Cardiac muscle cell (in vitro differentiated cells and primary cell): ENCODE measurements around the gene SNURF. TPM values are rescaled to one million over a fixed set of nuclear protein-coding genes. Genes with fewer than 3 reads are reported as not detected.

Experiments used
- DNase-seq, 2 donors: peaks; one replicate each; pipeline versions ENCODE4 v3.0.0 to v3.0.0-alpha.2; 2010 to 2017; ENCODE audit warnings: low read depth in 1 of 2, low spot score in 1 of 2
- H3K27ac ChIP-seq: fragments of 200-600 bp; sonication (generic); 2 replicates; pipeline ENCODE4 v1.5.1; 2016
- H3K27me3 ChIP-seq: fragments of 200-600 bp; sonication (generic); 2 replicates; pipeline ENCODE4 v1.6.0; 2016; ENCODE audit warnings: control low read depth
- H3K36me3 ChIP-seq: fragments of 200-600 bp; sonication (generic); 2 replicates; pipeline ENCODE4 v1.5.1; 2016; ENCODE audit warnings: control low read depth
- H3K4me1 ChIP-seq: fragments of 200-600 bp; sonication (generic); 2 replicates; pipeline ENCODE4 v1.8.1; 2017; ENCODE audit warnings: low read depth, mild to moderate bottlenecking, mixed run types
- H3K4me3 ChIP-seq: fragments of 200-600 bp; sonication (generic); 2 replicates; pipeline ENCODE4 v1.5.1; 2016; ENCODE audit warnings: mild to moderate bottlenecking
- H3K9me3 ChIP-seq: fragments of 200-600 bp; sonication (generic); 2 replicates; pipeline ENCODE4 v1.5.1; 2017; ENCODE audit warnings: low read depth, mild to moderate bottlenecking, control low read depth
- polyA plus RNA-seq: library from polyadenylated mRNA; unstranded; fragments of >200 nt; fragmentation: Nextera tagmentation; extraction: Ambion mirVana; gene quantifications from 2 replicates; pipeline ENCODE4 v1.2.1, GENCODE V29; 2016
- total RNA-seq: library from RNA; depleted of rRNA; stranded (reverse); fragments of >200 nt; gene quantifications from 2 replicates; pipeline ENCODE4 v1.2.3, GENCODE V29; 2016
- TF ChIP-seq, protein P1 (sequence below): IDR thresholded peaks from 2 replicates; pipeline ENCODE4 v1.5.1; 2012; ENCODE audit warnings: low read depth, mild to moderate bottlenecking, low read length

The SNURF gene
- total and polyA plus RNA-seq, 2 experiments from 2014 or later, result 11.2 to 13.5 TPM

DNA sequence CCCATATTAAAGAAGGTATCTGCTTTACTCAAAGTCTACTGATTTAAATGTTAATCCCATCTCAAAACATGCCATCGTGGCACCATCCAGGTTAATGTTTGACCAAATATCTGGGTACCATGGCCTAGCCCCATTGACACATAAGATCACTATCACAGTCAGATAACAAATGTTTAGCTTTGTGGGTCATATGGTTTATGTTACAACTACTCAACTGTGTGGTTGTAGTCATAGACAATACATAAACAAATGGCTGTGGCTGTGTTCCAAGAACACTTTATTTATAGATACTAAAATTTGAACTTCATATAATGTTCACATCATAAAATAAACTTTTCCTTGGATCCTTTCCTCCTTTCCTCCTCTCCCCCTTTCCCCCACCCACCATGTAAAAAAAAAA is 9.8 kb upstream of the SNURF start:
- TF ChIP-seq, protein P1, sequence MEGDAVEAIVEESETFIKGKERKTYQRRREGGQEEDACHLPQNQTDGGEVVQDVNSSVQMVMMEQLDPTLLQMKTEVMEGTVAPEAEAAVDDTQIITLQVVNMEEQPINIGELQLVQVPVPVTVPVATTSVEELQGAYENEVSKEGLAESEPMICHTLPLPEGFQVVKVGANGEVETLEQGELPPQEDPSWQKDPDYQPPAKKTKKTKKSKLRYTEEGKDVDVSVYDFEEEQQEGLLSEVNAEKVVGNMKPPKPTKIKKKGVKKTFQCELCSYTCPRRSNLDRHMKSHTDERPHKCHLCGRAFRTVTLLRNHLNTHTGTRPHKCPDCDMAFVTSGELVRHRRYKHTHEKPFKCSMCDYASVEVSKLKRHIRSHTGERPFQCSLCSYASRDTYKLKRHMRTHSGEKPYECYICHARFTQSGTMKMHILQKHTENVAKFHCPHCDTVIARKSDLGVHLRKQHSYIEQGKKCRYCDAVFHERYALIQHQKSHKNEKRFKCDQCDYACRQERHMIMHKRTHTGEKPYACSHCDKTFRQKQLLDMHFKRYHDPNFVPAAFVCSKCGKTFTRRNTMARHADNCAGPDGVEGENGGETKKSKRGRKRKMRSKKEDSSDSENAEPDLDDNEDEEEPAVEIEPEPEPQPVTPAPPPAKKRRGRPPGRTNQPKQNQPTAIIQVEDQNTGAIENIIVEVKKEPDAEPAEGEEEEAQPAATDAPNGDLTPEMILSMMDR, result no peak
- no peak overlapping the region for H3K4me3 ChIP-seq
- no peaks in the 10 kb centered on the region for H3K36me3 ChIP-seq
- DNase-seq, result no peak
- no peaks in the 10 kb centered on the region for H3K27me3 ChIP-seq
- H3K9me3 ChIP-seq, result no peaks in the 10 kb centered on the region
- no peaks in the 10 kb centered on the region for H3K4me1 ChIP-seq
- H3K27ac ChIP-seq, result no peak overlapping the region

DNA sequence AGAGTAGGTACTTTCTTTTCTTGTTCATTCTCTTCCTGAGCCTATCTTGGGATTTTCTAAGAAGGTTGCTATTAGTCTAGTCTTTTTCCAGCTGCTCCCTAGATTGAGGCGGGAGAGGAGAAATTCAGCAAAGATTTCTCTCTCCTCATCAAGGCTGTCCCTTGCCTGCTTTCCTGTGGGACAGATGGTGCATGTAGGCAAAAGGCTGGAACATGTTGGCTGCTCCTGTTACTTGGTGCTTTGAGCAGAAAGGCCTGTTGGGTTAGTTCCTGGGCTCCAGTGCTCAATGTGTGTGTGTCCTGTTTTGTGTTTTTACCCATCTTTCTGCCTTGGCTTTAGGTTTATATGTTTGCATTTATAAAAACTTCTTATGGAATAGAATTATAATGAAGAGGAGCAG is 9.1 kb upstream of the SNURF start:
- TF ChIP-seq, protein P1, result no peak
- Histone ChIP-seq H3K9me3 (no peaks in the 10 kb centered on the region), H3K4me3 (no peak overlapping the region), H3K27ac (no peak overlapping the region), H3K27me3 (no peaks in the 10 kb centered on the region), H3K36me3 (no peaks in the 10 kb centered on the region), H3K4me1 (no peaks in the 10 kb centered on the region)
- DNase-seq, result no peak

- Histone ChIP-seq H3K27ac (no peak overlapping the region), H3K9me3 (no peaks in the 10 kb centered on the region), H3K4me3 (no peak overlapping the region), H3K36me3 (no peaks in the 10 kb centered on the region), H3K27me3 (no peaks in the 10 kb centered on the region), H3K4me1 (no peaks in the 10 kb centered on the region)
- TF ChIP-seq, protein P1, result no peak
- DNase-seq, result no peak
These were observed 6.3 kb upstream of the SNURF start for GRCh38 chr15:24948495-24948894.

GRCh38 chr15:24955531-24955921 is 739 bp downstream of the SNURF start:
- peak overlapping the region; percentile 60 for H3K4me3 ChIP-seq
- no peaks in the 10 kb centered on the region for H3K9me3 ChIP-seq
- no peak for DNase-seq
- TF ChIP-seq, protein P1, result no peak
- H3K4me1 ChIP-seq, result peaks cover 10% of the 10 kb centered on the region
- peak overlapping the region; percentile 93 for H3K27ac ChIP-seq
- H3K27me3 ChIP-seq, result no peaks in the 10 kb centered on the region
- H3K36me3 ChIP-seq, result no peaks in the 10 kb centered on the region

DNA sequence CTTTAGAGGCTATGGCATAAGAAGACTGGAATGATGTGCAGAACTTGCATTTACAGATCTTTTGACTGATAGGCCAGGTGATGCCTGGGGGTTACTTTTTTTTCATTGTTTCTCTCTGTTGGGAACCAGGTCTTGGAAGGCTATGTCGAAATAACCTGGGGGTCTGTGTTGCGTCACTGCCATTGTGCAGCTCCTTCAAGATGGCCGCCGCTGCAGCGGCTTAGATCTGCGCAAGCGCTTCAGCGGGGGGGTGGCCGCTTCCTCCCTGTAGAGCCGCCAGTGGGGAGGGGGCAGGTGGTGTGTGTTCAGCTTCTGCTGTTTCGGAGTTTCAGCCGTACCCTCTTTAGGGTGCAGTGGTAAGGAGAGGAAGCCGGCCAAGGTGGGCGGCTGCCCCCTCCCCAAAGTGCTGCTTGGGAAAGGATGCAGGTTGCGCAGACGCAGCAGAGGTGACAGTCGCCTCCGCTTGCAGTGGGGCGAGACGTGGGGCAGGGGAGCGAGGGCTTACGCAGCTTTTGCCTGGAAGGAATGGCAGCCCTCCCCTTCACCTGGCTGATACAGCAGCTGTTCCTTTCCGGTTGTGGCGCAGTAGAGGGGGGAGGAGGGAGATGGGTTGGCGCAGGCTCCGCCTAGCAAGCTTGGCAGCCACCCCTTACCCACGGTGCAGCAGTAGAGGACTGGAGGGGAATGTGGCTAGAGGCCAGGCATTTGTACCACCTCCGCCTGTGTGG is 1.5 kb downstream of the SNURF start:
- H3K36me3 ChIP-seq, result no peaks in the 10 kb centered on the region
- no peaks in the 10 kb centered on the region for H3K27me3 ChIP-seq
- H3K9me3 ChIP-seq, result no peaks in the 10 kb centered on the region
- peaks cover 10% of the 10 kb centered on the region for H3K4me1 ChIP-seq
- peak overlapping the region; percentile 60 for H3K4me3 ChIP-seq
- TF ChIP-seq, protein P1, result no peak
- H3K27ac ChIP-seq, result peak overlapping the region; percentile 93
- DNase-seq, result peak; percentile 79 to 84
